Heart left ventricle (tissue), 13 donors: ENCODE data around the gene PATJ.
"Not testable (repeated sequence)": the region's sequence is repeated elsewhere in the genome, so short reads cannot be mapped to it uniquely, and the experiment has no call there.

Source experiments
- POLR2A ChIP-seq, 2 donors: fragments of 450-650 bp; IDR thresholded peaks; one replicate each; pipeline ENCODE4 v1.6.1; 2017; ENCODE audit warnings: antibody characterized with exemption in 2 of 2, mild to moderate bottlenecking in 2 of 2, moderate library complexity in 2 of 2
- TF ChIP-seq, protein P1 (sequence below), 12 donors: fragments of 200-600 bp; sonication (generic) in 4 of 12; IDR thresholded peaks; one replicate each; pipeline versions ENCODE4 v1.5.0 to v1.8.0; 2018 to 2022; ENCODE audit warnings: antibody characterized with exemption in 12 of 12, mild to moderate bottlenecking in 5 of 12
- donor health status: ischemic (EF 13 %, LVEDD 7.1; RV severe dilation, severe dysfunction).
- donor health status: DM: no; HTN: yes; CAD: no.
- donor health status: DM: no; HTN: no; CAD: no.
- donor health status: ischemic (EF 25% LVEDD 6.9; RV normal size, moderate dysfunction).
- donor health status: ischemic (EF 25% LVEDD 5.7; RV mildly dilated, moderate dysfunction).
- donor health status: ischemic (EF 35%, LVEDD 5.7; RV mildly dilated, moderate dysfunction).
- donor health status: nonischemic (EF 11% LVEDD 7.7; RV severe dilation, severe dysfunction).
- donor health status: DM: yes; HTN: yes; CAD: no.
- donor health status: PGD.
- donor health status: ischemic (EF 29% LVEDD 5.4; RV normal size, mild dysfunction).
- donor health status: nonischemic (EF 23%, LVEDD 6.1; RV moderate dilation, normal function).

DNA sequence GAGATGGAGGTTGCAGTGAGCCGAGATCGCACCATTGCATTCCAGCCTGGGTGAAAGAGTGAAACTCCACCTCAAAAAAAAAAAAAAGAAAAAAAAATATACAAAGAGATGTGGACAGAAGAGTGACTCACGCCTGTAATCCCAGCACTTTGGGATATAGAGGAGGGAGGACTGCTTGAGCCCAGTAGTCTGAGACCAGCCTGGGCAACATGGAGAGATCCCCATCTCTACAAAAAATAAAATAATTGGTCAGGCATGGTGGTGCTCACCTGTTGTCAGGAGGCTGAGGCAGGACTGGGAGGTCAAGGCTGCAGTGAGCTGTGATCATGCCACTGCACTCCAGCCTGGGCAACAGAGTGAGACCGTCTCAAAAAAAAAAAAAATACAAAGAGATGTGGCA is 31.0 kb upstream of the PATJ start:
- TF ChIP-seq, protein P1, sequence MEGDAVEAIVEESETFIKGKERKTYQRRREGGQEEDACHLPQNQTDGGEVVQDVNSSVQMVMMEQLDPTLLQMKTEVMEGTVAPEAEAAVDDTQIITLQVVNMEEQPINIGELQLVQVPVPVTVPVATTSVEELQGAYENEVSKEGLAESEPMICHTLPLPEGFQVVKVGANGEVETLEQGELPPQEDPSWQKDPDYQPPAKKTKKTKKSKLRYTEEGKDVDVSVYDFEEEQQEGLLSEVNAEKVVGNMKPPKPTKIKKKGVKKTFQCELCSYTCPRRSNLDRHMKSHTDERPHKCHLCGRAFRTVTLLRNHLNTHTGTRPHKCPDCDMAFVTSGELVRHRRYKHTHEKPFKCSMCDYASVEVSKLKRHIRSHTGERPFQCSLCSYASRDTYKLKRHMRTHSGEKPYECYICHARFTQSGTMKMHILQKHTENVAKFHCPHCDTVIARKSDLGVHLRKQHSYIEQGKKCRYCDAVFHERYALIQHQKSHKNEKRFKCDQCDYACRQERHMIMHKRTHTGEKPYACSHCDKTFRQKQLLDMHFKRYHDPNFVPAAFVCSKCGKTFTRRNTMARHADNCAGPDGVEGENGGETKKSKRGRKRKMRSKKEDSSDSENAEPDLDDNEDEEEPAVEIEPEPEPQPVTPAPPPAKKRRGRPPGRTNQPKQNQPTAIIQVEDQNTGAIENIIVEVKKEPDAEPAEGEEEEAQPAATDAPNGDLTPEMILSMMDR (IDR thresholded peaks at IDR 0.05), result not testable (repeated sequence)
- not testable (repeated sequence) for TF ChIP-seq POLR2A (IDR thresholded peaks at IDR 0.05)
